ENCODE results near the gene HK2.
"Not testable (repeated sequence)": the region's sequence is repeated elsewhere in the genome, so short reads cannot be mapped to it uniquely, and the experiment has no call there.

The HK2 gene

GRCh38 chr2:74833418-74834233, at the start of gene HK2:
HK2 (plus strand) TSS chr2:74834127; CDS start chr2:74834581, 454 bp downstream.
- peak; percentile 92 for DNase-seq (ENCODE audit: low spot score)

GRCh38 chr2:74789271-74789670, 44.7 kb upstream of the HK2 start:
- DNase-seq (ENCODE audit: low spot score) = no peak

- no peak for DNase-seq (ENCODE audit: low spot score)
Observed at GRCh38 chr2:74792282-74792681, 41.6 kb upstream of the HK2 start.

- not testable (repeated sequence) for DNase-seq (ENCODE audit: low spot score)
Observed at GRCh38 chr2:74794878-74795277, 39.0 kb upstream of the HK2 start.

- no peak for DNase-seq (ENCODE audit: low spot score)
Observed at GRCh38 chr2:74806355-74806839, 27.5 kb upstream of the HK2 start.

- DNase-seq (ENCODE audit: low spot score) = no peak
Observed at GRCh38 chr2:74806920-74807319, 27.0 kb upstream of the HK2 start.

GRCh38 chr2:74812787-74813590, 20.9 kb upstream of the HK2 start:
- DNase-seq (ENCODE audit: low spot score) = no peak

GRCh38 chr2:74814102-74814501, 19.8 kb upstream of the HK2 start:
- DNase-seq (ENCODE audit: low spot score) = no peak

GRCh38 chr2:74815941-74816340, 18.0 kb upstream of the HK2 start:
- DNase-seq (ENCODE audit: low spot score) = no peak

GRCh38 chr2:74816540-74817303, 17.2 kb upstream of the HK2 start:
- no peak for DNase-seq (ENCODE audit: low spot score)

- DNase-seq (ENCODE audit: low spot score) = no peak
Observed at GRCh38 chr2:74817304-74817675, 16.6 kb upstream of the HK2 start.

- DNase-seq (ENCODE audit: low spot score) = no peak
Observed at GRCh38 chr2:74819702-74820101, 14.2 kb upstream of the HK2 start.

- peak; percentile 49 for DNase-seq (ENCODE audit: low spot score)
Observed at GRCh38 chr2:74821177-74822126, 12.5 kb upstream of the HK2 start.

- no peak for DNase-seq (ENCODE audit: low spot score)
Observed at GRCh38 chr2:74822771-74823566, 11.0 kb upstream of the HK2 start.

- DNase-seq (ENCODE audit: low spot score) = no peak
Observed at GRCh38 chr2:74824679-74825078, 9.2 kb upstream of the HK2 start.

GRCh38 chr2:74828543-74828942, 5.4 kb upstream of the HK2 start:
- DNase-seq (ENCODE audit: low spot score) = no peak

- DNase-seq (ENCODE audit: low spot score) = peak; percentile 62
Observed at GRCh38 chr2:74831693-74832530, 2.0 kb upstream of the HK2 start.

GRCh38 chr2:74834234-74834791, 386 bp downstream of the HK2 start:
- DNase-seq (ENCODE audit: low spot score) = peak; percentile 32

All from RKO (cell line).